IMR-90 (cell line): ENCODE measurements around the gene BCAR1. TPM values are rescaled to one million over a fixed set of nuclear protein-coding genes. Genes with fewer than 3 reads are reported as not detected.

Experiments
- ATAC-seq: fragments of 200-7000 bp; cut with Tn5 transposase; 2 replicates; pipeline ENCODE4 v1.9.1; 2020; ENCODE audit warnings: low read depth, mild to moderate bottlenecking, moderate library complexity
- BruUV-seq: library from RNA; stranded (reverse); fragments of 400-500 nt; replicated peaks from 2 replicates; lab custom pipeline; 2021; lab: Mats Ljungman, UMichigan
- CTCF ChIA-PET: fragments of 300-600 bp; formaldehyde crosslinking; extraction: SDS; loops from one replicate; lab custom pipeline; 2021; ENCODE audit warnings: antibody characterized with exemption; lab: Yijun Ruan, JAX
- POLR2A ChIA-PET: fragments of 300-600 bp; sonication (Branson Sonifier 250); formaldehyde crosslinking; loops from one replicate; lab custom pipeline; 2022; ENCODE audit warnings: antibody characterized with exemption; ENCODE audit not compliant: unreplicated experiment; lab: Charles Lee
- DNase-seq: peaks from one replicate; pipeline ENCODE4 v3.0.0; 2013
- H2AFZ ChIP-seq: replicated peaks from 2 replicates; pipeline ENCODE3; 2013; ENCODE audit warnings: low read length, mild to moderate bottlenecking; ENCODE audit not compliant: poor library complexity
- H2AK5ac ChIP-seq: 2 replicates; pipeline ENCODE4 v1.6.1; 2013; ENCODE audit warnings: low read depth, low read length, inconsistent platforms
- H2AK9ac ChIP-seq: replicated peaks from 2 replicates; pipeline ENCODE3; 2013; ENCODE audit warnings: mild to moderate bottlenecking, low read depth, low read length, moderate library complexity; ENCODE audit not compliant: poor library complexity
- H2BK120ac ChIP-seq: 2 replicates; pipeline ENCODE4 v1.6.1; 2013; ENCODE audit warnings: low read depth, low read length, inconsistent platforms
- H2BK15ac ChIP-seq: 3 replicates; pipeline ENCODE4 v1.6.1; 2013; ENCODE audit warnings: low read depth, low read length, inconsistent platforms
- H2BK20ac ChIP-seq: 2 replicates; pipeline ENCODE4 v1.6.1; 2013; ENCODE audit warnings: low read depth, mild to moderate bottlenecking, inconsistent platforms, low read length, moderate library complexity
- H2BK5ac ChIP-seq: 2 replicates; pipeline ENCODE4 v1.6.1; 2013; ENCODE audit warnings: mild to moderate bottlenecking, low read depth, low read length, inconsistent platforms; ENCODE audit not compliant: poor library complexity, severe bottlenecking
- H3K14ac ChIP-seq: replicated peaks from 2 replicates; pipeline ENCODE4 v1.6.1; 2013; ENCODE audit warnings: low read depth, low read length, inconsistent platforms
- H3K18ac ChIP-seq: 2 replicates; pipeline ENCODE4 v1.6.1; 2013; ENCODE audit warnings: low read depth, low read length, control low read depth
- H3K23ac ChIP-seq: 2 replicates; pipeline ENCODE4 v1.6.1; 2013; ENCODE audit warnings: low read depth, low read length, inconsistent platforms
- H3K27ac ChIP-seq: 2 replicates; pipeline ENCODE4 v1.5.1; 2013; ENCODE audit warnings: mild to moderate bottlenecking, control low read depth, low read length; ENCODE audit not compliant: insufficient read depth
- H3K27me3 ChIP-seq: 2 replicates; pipeline ENCODE4 v1.6.1; 2013; ENCODE audit warnings: low read length; ENCODE audit not compliant: control insufficient read depth, insufficient read depth
- H3K36me3 ChIP-seq: 2 replicates; pipeline ENCODE4 v1.6.1; 2013; ENCODE audit warnings: low read length, mixed read lengths; ENCODE audit not compliant: control insufficient read depth, insufficient read depth
- H3K4ac ChIP-seq: 2 replicates; pipeline ENCODE4 v1.6.1; 2013; ENCODE audit warnings: low read depth, low read length, inconsistent platforms
- H3K4me1 ChIP-seq: 2 replicates; pipeline ENCODE4 v1.6.1; 2013; ENCODE audit warnings: low read length, mixed read lengths; ENCODE audit not compliant: control insufficient read depth, insufficient read depth
- H3K4me2 ChIP-seq: 2 replicates; pipeline ENCODE4 v1.6.1; 2013; ENCODE audit warnings: low read depth, mild to moderate bottlenecking, control low read depth, low read length, moderate library complexity
- H3K4me3 ChIP-seq: 2 replicates; pipeline ENCODE4 v1.5.1; 2013; ENCODE audit warnings: low read depth, mild to moderate bottlenecking, control low read depth, low read length, moderate library complexity; ENCODE audit not compliant: insufficient read depth
- H3K56ac ChIP-seq: 2 replicates; pipeline ENCODE4 v1.6.1; 2013; ENCODE audit warnings: low read length, inconsistent platforms; ENCODE audit not compliant: insufficient read depth; ENCODE audit errors: extremely low read depth
- H3K79me1 ChIP-seq, 2 experiments: 2 replicates each; pipeline ENCODE4 v1.6.1; 2013; ENCODE audit warnings: low read length in 2 of 2, inconsistent platforms in 1 of 2, low read depth in 1 of 2
- H3K9ac ChIP-seq: 2 replicates; pipeline ENCODE4 v1.6.1; 2013; ENCODE audit warnings: low read depth, low read length, control low read depth
- H3K9me1 ChIP-seq: 2 replicates; pipeline ENCODE4 v1.6.1; 2013; ENCODE audit warnings: low read length, inconsistent platforms; ENCODE audit not compliant: insufficient read depth
- H3K9me3 ChIP-seq: 2 replicates; pipeline ENCODE4 v1.6.1; 2013; ENCODE audit warnings: low read length; ENCODE audit not compliant: control insufficient read depth, insufficient read depth
- H4K20me1 ChIP-seq: 2 replicates; pipeline ENCODE4 v1.6.1; 2013; ENCODE audit warnings: low read length, inconsistent platforms; ENCODE audit not compliant: insufficient read depth
- H4K5ac ChIP-seq: 2 replicates; pipeline ENCODE4 v1.6.1; 2013; ENCODE audit warnings: mild to moderate bottlenecking, low read depth, low read length, control low read depth
- H4K8ac ChIP-seq, 2 experiments: 2 replicates each; pipeline ENCODE4 v1.6.1; 2013; ENCODE audit warnings: low read depth in 2 of 2, low read length in 2 of 2, control low read depth in 1 of 2, inconsistent platforms in 1 of 2
- H4K91ac ChIP-seq: 2 replicates; pipeline ENCODE4 v1.6.1; 2013; ENCODE audit warnings: low read depth, low read length, inconsistent platforms; ENCODE audit not compliant: insufficient read depth
- CEBPB ChIP-seq: IDR thresholded peaks from 2 replicates; pipeline ENCODE4 v1.6.1; 2012; ENCODE audit warnings: low read depth, low read length, improper control_type of control experiment
- CHD1 ChIP-seq: IDR thresholded peaks from 2 replicates; pipeline ENCODE4 v1.6.1; 2012; ENCODE audit warnings: low read depth, low read length, improper control_type of control experiment
- FOS ChIP-seq: fragments of 150-350 bp; IDR thresholded peaks from 2 replicates; pipeline ENCODE4 v1.6.1; 2016; ENCODE audit warnings: low read depth, low read length
- RAD21 ChIP-seq: IDR thresholded peaks from 2 replicates; pipeline ENCODE4 v1.6.1; 2012; ENCODE audit warnings: low read length, improper control_type of control experiment
- SMC3 ChIP-seq: fragments of 150-350 bp; IDR thresholded peaks from 2 replicates; pipeline ENCODE4 v1.6.1; 2016; ENCODE audit warnings: low read depth, mild to moderate bottlenecking, antibody characterized with exemption, low read length, moderate library complexity
- WGBS, 2 experiments: methylation state at CpG; one replicate each; pipeline versions ENCODE4 v1.1.5 to v1.1.7; 2013; ENCODE audit warnings: missing lambda C conversion rate in 2 of 2; ENCODE audit not compliant: insufficient read length in 1 of 2; ENCODE audit errors: extremely low coverage in 2 of 2; 5-methylcytosine and 5-hydroxymethylcytosine counted together
- dilution Hi-C: fragments of 300-500 bp; cut with HindIII; formaldehyde crosslinking; loops from one replicate; pipeline ENCODE4 v1.14.3; 2018; ENCODE audit warnings: low sequenced_read_pairs; ENCODE audit not compliant: unreplicated experiment
- in situ Hi-C: fragments of 300-500 bp; cut with MboI; formaldehyde crosslinking; loops from 3 replicates; pipeline ENCODE4 v1.14.3; 2019; ENCODE audit warnings: low sequenced_read_pairs, inconsistent platforms, mixed read lengths
- intact Hi-C: fragments of 100-400 bp; cut with micrococcal nuclease; formaldehyde crosslinking; loops from 2 replicates; pipeline ENCODE4 v1.10.0; 2022
- polyA plus RNA-seq, 3 experiments: library from polyadenylated mRNA; depleted of rRNA; stranded (reverse); fragments of >200 nt; gene quantifications; 2 replicates each; pipeline ENCODE4 v1.2.3, GENCODE V29; 2012; ENCODE audit warnings: low replicate concordance in 1 of 3
- total RNA-seq: library from RNA; depleted of rRNA; stranded (reverse); fragments of >200 nt; gene quantifications from 2 replicates; pipeline ENCODE4 v1.2.3, GENCODE V29; 2012
- TF ChIP-seq, protein P1 (sequence below): conservative IDR thresholded peaks from 2 replicates; pipeline ENCODE4 v1.5.1; 2012; ENCODE audit warnings: mild to moderate bottlenecking, low read depth, low read length, improper control_type of control experiment
- TF ChIP-seq, protein P2 (sequence below): fragments of 150-350 bp; IDR thresholded peaks from 2 replicates; pipeline ENCODE4 v1.6.1; 2017; ENCODE audit warnings: mild to moderate bottlenecking, antibody characterized with exemption, low read length, low read depth

The BCAR1 gene
- total and polyA plus RNA-seq, 2 of the 4 experiments (the other 2 are of a cell fraction) = 18.1 to 99.4 TPM

GRCh38 chr16:75294773-75295459 is 43.5 kb upstream of the BCAR1 start:
- Histone ChIP-seq H3K4me2 (no peak overlapping the region), H3K9ac (no peak overlapping the region), H3K14ac (no peak overlapping the region), H3K4me3 (no peak overlapping the region), H3K56ac (no peak overlapping the region), H3K4ac (no peak overlapping the region), H2BK120ac (no peak overlapping the region), H4K91ac (no peak overlapping the region), H4K20me1 (no peaks in the 10 kb centered on the region), H2BK20ac (no peak overlapping the region), H2AK5ac (no peak overlapping the region), H3K4me1 (peaks cover 7% of the 10 kb centered on the region), H3K36me3 (peaks cover 20% of the 10 kb centered on the region), H3K9me1 (peaks cover 18% of the 10 kb centered on the region), H3K23ac (no peak overlapping the region), H2AK9ac (no peak overlapping the region), H3K18ac (no peak overlapping the region), H3K27ac (no peak overlapping the region), H4K8ac (no peak overlapping the region), H4K5ac (no peak overlapping the region), H3K27me3 (no peaks in the 10 kb centered on the region), H2BK15ac (no peak overlapping the region), H2AFZ (no peak overlapping the region), H2BK5ac (no peak overlapping the region), H3K79me1 (peaks cover 0 to 14% of the 10 kb centered on the region in 2 experiments; a peak in 1 of 4 replicates), H3K9me3 (no peaks in the 10 kb centered on the region)
- ATAC-seq (no peak), DNase-seq (no peak)
- TF ChIP-seq, protein P1, sequence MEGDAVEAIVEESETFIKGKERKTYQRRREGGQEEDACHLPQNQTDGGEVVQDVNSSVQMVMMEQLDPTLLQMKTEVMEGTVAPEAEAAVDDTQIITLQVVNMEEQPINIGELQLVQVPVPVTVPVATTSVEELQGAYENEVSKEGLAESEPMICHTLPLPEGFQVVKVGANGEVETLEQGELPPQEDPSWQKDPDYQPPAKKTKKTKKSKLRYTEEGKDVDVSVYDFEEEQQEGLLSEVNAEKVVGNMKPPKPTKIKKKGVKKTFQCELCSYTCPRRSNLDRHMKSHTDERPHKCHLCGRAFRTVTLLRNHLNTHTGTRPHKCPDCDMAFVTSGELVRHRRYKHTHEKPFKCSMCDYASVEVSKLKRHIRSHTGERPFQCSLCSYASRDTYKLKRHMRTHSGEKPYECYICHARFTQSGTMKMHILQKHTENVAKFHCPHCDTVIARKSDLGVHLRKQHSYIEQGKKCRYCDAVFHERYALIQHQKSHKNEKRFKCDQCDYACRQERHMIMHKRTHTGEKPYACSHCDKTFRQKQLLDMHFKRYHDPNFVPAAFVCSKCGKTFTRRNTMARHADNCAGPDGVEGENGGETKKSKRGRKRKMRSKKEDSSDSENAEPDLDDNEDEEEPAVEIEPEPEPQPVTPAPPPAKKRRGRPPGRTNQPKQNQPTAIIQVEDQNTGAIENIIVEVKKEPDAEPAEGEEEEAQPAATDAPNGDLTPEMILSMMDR = no peak
- TF ChIP-seq CHD1 (no peak), FOS (no peak), RAD21 (no peak), SMC3 (no peak), CEBPB (no peak)
- TF ChIP-seq, protein P2, sequence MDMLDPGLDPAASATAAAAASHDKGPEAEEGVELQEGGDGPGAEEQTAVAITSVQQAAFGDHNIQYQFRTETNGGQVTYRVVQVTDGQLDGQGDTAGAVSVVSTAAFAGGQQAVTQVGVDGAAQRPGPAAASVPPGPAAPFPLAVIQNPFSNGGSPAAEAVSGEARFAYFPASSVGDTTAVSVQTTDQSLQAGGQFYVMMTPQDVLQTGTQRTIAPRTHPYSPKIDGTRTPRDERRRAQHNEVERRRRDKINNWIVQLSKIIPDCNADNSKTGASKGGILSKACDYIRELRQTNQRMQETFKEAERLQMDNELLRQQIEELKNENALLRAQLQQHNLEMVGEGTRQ = no peak
- in situ Hi-C loops = no loop called here
- BruUV-seq = no TSS peak
- WGBS, 2 experiments = no CpG with 5 or more reads among the region's 6 CpGs
- CTCF ChIA-PET = no interaction called here
- dilution Hi-C loops = no loop called here
- POLR2A ChIA-PET = no interaction called here
- intact Hi-C loops = no loop called here
